ENCODE results near the gene PPIL6. TPM values are rescaled to one million over a fixed set of nuclear protein-coding genes. Genes with fewer than 3 reads are reported as not detected.

Gene PPIL6
- 1.8 and 2.4 TPM in 2 replicates for total RNA-seq (2014; rRNA removed; shearing (Covaris generic))
- polyA plus RNA-seq (2014; cell fraction: nucleus; rRNA removed) = 0.38 and 1.6 TPM in 2 replicates

DNA sequence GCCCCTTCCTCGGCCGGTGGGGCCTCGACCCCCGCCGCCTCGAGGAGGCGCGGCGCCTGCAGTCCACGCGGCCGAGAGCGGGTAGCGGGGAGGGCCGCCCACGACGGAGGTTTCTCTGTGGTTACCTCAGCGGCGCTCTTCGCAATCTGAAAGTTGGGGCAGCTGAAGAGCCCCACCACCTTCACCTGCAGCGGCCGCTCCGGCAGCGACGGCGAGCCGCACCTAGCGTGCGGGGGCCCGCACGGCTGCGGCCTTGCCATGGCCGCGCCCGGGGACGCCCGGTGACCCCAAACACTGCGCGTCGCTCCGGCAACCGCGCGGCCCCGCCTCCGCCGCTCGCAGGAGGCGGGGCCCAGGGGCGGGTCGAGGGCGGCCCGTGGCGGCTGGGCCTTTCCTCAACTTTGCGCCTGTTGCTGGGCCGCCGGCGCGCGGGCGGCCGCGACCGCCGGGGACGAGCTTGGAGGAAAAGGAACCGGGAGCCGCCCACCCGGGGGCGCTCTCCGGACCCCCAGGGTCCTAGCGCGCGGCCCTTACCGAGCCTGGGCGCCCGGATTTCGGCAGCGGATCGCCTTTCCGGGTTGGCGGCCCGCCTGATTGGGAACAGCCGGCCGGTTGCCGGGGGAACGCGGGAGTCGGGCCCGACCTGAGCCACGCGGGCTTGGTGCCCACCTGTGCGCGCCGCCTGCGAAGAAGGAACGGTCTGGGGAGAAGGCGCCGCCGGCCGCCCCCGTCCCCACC is at the start of gene PPIL6, which contains the start of gene SMPD2:
TSS of gene PPIL6 (minus strand) at position 298 of the 738 bp plus-strand sequence. CDS start at position 260, 38 bp downstream.
TSS of gene SMPD2 (plus strand) at position 394 of the 738 bp plus-strand sequence. CDS start 398 bp downstream, outside the sequence.
- DNase-seq (ENCODE audit: extremely low read depth, low read depth) = peak; percentile 65

DNA sequence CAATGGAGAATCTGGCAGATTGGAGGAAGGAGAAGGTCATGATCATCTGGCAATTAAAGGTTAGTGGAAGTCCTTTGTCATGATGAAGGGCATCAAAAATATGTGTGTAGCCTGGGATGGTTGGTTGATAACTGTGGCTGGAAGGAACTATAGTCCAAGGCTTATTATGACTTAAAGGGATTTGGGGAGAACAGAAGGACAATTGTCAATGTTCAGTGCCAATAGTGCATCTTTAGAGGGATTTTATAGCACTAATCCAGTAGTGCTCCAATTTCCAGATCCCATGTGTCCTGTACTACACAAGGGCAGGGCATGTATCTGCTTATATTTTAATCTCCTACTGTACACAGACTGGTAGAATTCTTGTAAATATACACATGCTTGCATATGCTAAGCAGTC is 47.6 kb upstream of the PPIL6 start:
- DNase-seq (ENCODE audit: extremely low read depth, low read depth) = no peak

DNA sequence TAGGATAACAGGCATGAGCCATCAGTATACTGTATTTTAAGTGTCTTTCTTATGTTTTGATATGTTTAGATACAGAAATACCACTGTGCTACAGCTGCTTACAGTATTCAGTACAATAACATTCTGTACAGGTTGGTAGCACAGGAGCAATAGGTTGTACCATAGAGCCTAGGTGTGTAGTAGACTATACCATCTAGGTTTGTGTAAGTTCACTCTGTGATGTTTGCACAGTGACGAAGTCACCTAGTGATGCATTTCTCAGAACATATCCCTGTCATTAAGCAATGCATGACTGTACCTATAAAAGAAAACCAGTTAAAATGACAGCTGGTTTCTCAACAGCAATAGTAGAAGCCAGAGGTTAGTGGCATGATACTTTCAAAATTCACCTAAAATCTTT is 45.6 kb upstream of the PPIL6 start:
- no peak for DNase-seq (ENCODE audit: extremely low read depth, low read depth)

DNA sequence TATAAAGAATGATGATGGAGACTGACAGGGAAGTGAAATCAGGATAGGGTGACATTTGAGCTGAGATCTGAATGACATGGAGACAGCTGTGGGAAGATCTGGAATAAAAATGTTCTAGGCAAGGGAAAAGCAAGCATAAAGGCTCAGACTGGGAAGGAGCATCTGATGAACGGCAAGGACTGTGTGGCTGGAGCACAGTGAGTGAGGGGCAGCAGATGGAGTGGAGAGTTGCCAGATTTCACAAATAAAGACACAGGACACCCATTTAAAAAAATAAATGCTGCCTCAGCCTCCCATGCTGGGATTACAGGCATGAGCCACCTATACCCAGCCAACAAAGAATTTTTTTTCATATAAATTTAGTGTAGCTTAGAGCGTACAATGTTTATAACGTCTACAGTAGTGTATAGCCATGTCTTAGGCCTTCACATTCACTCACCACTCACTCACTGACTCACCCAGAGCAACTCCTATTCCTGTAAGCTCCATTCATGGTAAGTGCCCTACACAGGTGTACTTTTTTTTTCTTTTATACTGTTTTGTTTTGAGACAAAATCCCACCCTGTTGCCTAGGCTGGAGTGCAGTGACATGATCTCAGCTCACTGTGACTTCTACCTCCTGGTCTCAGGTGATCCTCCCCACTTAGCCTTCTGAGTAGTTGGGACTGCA is 45.0 kb upstream of the PPIL6 start:
- DNase-seq (ENCODE audit: extremely low read depth, low read depth) = no peak

DNA sequence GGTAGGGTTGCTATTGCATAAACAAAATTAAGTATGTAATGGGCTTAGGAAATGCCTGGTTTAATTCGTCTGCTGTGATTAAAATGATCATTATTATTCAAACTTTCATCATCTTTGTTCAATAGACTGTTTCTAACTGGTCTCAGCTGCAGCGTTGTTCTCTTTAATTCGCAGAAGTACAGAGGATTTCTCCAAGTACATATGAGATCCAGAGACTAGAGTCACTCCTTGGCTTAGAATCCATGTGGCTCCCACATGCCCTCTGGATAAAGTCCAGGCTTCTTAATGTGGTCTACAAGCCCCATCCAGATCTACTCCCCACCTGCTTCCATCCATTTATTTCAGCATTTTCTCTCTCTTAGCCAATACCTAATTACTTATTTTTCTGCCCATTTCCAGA is 43.7 kb upstream of the PPIL6 start:
- DNase-seq (ENCODE audit: extremely low read depth, low read depth) = no peak

GRCh38 chr6:109483735-109484057 is 43.3 kb upstream of the PPIL6 start:
- no peak for DNase-seq (ENCODE audit: extremely low read depth, low read depth)

GRCh38 chr6:109482905-109483734 is 42.7 kb upstream of the PPIL6 start, which contains the start of gene ZBTB24:
Gene ZBTB24, minus strand, starts transcription at chr6:109483219. Its CDS starts 1,193 bp downstream, at chr6:109482026.
- peak; percentile 82 for DNase-seq (ENCODE audit: extremely low read depth, low read depth)

DNA sequence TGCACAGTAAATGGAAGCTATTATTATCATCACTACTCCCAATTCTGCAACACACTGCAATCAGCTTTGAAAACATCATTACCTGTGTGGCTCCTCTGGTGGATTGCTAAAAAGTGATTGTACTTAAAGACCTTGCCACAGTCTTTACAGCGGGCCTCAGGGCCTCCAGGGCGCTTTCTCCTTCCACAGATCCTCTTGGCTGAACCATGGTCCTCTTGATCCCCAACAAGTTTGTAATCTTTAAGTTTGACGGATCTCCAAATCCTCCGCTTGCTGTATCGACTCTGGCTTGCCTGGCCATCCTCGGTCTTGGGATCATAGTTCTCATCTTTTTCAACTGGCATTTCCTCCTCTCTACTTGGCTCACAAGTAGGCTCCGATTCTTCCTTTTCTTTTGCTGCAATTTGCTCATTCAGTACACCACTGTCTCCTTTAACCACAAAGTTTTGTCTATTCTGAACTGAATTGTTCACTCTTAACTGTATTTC is 40.6 kb upstream of the PPIL6 start:
- DNase-seq (ENCODE audit: extremely low read depth, low read depth) = no peak

- no peak for DNase-seq (ENCODE audit: extremely low read depth, low read depth)
These were observed 38.6 kb upstream of the PPIL6 start for GRCh38 chr6:109478841-109479624.

DNA sequence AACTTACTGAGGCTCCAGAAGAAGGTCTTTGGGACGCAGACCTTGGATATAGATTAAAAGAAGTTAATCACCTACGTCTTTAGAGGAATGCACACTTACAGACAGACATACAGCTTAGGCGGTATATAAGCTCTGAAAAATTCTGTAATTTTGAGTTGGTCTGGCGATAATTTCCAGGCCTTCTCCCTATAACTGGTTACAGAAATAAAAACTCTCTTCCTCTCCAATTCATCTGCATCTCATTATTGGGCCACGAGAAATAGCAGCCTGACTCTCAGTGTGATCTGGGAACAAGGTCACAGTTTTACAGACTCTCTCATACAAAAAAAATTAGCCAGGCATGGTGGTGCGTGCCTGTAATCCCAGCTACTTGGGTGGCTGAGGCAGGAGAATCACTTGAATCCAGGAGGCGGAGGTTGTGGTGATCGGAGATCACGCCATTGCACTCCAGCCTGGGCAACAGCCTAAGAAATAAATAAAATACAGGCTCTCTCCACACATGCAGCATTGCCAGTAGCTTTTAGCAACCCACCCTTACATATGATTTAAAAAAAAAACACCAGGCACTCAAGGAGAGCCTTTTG is 37.9 kb upstream of the PPIL6 start:
- DNase-seq (ENCODE audit: extremely low read depth, low read depth) = no peak

DNA sequence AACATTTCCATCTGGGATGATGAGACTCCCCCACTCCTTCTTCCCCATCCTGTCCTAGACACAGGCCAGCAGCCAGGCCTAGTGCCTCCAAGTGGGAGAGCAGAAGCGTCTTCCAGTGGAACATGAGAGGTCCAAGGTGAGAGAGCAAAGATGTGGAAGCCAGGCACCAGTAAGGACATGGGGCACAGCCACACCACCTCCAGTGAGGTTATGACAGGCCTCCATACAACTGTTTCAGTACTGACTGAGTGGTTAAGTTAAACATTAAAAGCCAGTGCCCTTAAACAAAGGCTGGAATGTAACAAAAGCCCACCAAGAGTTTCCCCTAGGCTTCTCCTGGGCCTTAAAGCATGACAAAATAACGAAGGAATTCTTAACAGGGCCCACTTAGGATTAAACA is 37.3 kb upstream of the PPIL6 start:
- DNase-seq (ENCODE audit: extremely low read depth, low read depth) = no peak

DNA sequence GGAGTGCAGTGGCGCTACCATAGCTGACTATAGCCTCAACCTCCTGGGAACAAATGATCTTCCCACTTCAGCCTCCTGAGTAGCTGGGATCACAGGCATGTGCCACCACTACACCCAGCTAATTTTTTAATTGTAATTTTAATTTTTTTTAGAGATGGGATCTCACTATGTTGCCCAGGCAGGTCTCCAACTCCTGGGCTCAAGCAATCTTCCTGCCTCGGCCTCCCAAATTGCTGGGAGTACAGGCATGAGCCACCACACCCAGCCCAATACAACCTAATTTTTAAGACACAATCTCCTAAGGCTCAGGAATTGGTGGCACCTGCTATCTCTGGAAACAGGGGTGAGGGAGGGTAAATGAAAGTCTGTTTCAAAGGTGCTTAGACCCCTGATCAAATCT is 36.8 kb upstream of the PPIL6 start:
- no peak for DNase-seq (ENCODE audit: extremely low read depth, low read depth)

DNA sequence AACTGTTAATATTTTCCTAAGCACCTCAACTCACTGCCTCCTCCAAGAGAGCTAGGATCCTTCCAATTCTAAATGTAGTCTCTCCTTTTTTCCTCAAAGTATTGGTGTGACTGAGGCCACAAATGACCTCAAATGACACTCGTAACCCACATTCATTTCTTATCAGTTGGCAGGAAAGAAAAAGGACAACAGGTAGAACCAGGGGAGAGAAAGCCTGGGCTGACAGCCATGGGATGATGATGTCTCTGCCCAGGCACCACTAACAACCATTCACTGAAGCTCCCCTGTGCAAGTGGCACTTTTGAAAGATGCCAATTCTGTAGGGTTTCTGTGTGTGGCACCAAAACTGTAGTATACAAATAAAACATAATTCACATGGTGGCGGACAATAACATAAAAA is 35.2 kb upstream of the PPIL6 start:
- DNase-seq (ENCODE audit: extremely low read depth, low read depth) = no peak

- no peak for DNase-seq (ENCODE audit: extremely low read depth, low read depth)
These were observed 34.6 kb upstream of the PPIL6 start for GRCh38 chr6:109474995-109475394.

DNA sequence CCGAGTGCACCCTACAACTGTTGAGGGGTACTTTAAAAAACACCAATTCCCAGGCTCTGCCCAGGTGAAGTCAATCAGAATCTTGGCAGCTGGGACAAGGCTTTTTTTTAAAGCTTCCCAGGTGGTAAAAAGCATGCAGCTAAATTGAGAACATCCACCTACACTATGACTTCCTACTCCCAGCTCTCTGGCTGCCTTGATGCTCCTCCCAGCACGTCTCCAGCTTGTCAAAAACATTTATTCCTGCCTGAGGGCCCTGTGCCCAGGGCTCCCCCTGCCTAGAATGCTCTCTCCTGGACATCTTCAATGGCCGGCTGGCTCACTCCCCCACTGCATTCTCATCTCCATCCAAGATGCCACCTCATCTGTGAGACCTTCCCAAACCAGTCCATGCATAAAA is 32.7 kb upstream of the PPIL6 start:
- no peak for DNase-seq (ENCODE audit: extremely low read depth, low read depth)

DNA sequence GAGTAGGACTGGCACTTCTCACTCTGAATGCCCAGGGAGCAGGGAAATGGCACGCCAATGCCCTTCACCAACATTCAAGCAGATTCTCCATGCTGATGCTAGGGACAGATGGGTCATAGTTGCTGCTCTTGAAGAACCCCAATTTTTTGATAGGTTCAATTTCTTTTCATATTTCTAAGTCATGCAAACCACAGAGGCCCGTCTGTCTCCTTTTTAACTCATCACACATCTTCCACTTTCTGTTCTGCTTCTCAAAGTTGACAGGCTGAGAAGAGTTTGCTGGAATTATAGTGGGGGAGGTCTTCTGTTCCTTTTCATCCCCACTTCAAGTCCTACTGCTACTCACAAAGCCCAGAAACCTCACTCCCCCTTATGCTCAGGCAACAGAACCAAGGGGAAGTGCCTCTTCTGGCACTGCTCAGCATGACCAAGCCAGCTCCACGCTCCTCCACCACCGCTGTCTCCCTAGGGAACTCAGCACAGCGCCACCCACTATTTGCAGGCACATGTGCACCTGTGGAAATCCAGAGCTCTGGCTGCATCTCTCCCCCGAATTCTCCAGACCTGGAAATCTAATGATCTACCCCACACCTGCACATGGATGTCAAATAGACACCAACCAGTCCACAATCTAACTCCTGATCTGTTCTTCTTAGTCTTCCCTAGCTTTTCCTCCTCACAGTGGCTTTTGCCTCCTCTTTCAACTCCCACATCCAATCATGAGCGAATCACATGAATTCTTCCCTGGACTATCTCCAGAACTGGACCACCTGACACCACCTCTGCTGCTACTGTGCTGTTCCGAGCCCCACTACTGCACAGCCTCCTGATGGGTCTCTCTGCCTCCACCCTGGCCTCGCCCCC is 31.9 kb upstream of the PPIL6 start:
- no peak for DNase-seq (ENCODE audit: extremely low read depth, low read depth)

GRCh38 chr6:109471105-109471810 is 30.8 kb upstream of the PPIL6 start:
- no peak for DNase-seq (ENCODE audit: extremely low read depth, low read depth)

- no peak for DNase-seq (ENCODE audit: extremely low read depth, low read depth)
These were observed 29.3 kb upstream of the PPIL6 start for GRCh38 chr6:109469591-109470189.
